ENCODE data around the gene CAB39. TPM values are rescaled to one million over a fixed set of nuclear protein-coding genes. Genes with fewer than 3 reads are reported as not detected.
"Not testable (repeated sequence)": the region's sequence is repeated elsewhere in the genome, so short reads cannot be mapped to it uniquely, and the experiment has no call there.

CAB39 gene
- total RNA-seq, 2 donors from 2014 or later: 32.3 to 34.5 TPM

DNA sequence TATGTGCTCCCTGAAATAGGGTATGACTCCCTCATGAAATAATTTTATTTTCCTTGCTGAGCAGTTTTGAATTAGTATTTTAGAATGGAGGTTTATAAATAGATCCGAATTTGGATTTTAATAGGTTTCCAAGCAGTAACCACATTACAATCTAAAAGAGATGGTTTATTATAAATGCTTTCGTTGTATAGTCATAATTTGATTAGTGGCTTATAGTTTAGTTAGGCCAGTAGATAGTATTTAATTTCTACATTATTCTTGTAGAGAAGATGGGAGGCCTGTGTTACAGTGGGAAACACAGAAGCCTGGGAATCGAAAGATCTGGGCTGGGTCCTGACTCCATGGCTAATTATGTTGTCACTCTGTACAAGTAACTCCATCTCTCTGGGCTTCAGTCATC lies 6.7 kb downstream of the CAB39 start:
- DNase-seq (no peak), ATAC-seq (no peak)
- Histone ChIP-seq H3K9me3 (no peaks in the 10 kb centered on the region), H3K27ac (no peak overlapping the region), H3K27me3 (no peaks in the 10 kb centered on the region), H3K4me3 (no peak overlapping the region), H3K36me3 (replicated peaks in 1 of 2; ENCODE audit: insufficient read depth in 1 of 2, low read depth in 2 of 2) (no peaks in the 10 kb centered on the region), H3K4me1 (peaks cover 25% of the 10 kb centered on the region)
- no peak for TF ChIP-seq POLR2A (IDR thresholded peaks at IDR 0.05)
- TF ChIP-seq, protein P1, sequence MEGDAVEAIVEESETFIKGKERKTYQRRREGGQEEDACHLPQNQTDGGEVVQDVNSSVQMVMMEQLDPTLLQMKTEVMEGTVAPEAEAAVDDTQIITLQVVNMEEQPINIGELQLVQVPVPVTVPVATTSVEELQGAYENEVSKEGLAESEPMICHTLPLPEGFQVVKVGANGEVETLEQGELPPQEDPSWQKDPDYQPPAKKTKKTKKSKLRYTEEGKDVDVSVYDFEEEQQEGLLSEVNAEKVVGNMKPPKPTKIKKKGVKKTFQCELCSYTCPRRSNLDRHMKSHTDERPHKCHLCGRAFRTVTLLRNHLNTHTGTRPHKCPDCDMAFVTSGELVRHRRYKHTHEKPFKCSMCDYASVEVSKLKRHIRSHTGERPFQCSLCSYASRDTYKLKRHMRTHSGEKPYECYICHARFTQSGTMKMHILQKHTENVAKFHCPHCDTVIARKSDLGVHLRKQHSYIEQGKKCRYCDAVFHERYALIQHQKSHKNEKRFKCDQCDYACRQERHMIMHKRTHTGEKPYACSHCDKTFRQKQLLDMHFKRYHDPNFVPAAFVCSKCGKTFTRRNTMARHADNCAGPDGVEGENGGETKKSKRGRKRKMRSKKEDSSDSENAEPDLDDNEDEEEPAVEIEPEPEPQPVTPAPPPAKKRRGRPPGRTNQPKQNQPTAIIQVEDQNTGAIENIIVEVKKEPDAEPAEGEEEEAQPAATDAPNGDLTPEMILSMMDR (IDR thresholded peaks at IDR 0.05): no peak
- intact Hi-C loops (cut with DNase I): no loop called here
- whole genome bisulfite sequencing, 2 donors: 89 to 94% methylated on average over 3 of the region's 3 CpGs

DNA sequence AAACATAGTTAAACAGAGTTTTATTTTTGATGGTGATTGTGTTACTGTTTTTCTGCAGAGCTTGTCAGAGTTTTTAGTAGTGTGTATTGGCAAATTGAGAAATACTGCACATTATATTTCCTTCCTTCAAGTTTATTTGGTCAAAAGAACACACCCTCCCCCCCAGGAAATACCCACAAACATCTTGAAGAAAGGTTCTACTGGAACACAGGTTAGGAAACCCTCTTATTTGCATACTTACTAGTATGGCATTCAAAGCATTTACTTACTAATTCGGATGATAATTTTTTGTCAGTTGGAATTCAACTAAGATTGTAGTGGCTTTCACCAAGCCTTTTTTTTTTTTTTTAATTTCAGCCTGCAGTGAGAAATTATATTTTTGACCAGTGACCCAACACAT lies 9.1 kb downstream of the CAB39 start:
- no peaks in the 10 kb centered on the region for H3K9me3 ChIP-seq
- H3K4me1 ChIP-seq: peaks cover 9% of the 10 kb centered on the region
- no peaks in the 10 kb centered on the region for H3K27me3 ChIP-seq
- no peak for TF ChIP-seq POLR2A (IDR thresholded peaks at IDR 0.05)
- TF ChIP-seq, protein P1 (IDR thresholded peaks at IDR 0.05): no peak
- DNase-seq (no peak), ATAC-seq (no peak)
- WGBS, 2 donors: 50 to 65% methylated on average over 1 of the region's 1 CpG
- intact Hi-C loops (cut with DNase I): no loop called here
- no peak overlapping the region for H3K4me3 ChIP-seq
- no peaks in the 10 kb centered on the region for H3K36me3 ChIP-seq (replicated peaks in 1 of 2; ENCODE audit: insufficient read depth in 1 of 2, low read depth in 2 of 2)
- H3K27ac ChIP-seq: no peak overlapping the region

DNA sequence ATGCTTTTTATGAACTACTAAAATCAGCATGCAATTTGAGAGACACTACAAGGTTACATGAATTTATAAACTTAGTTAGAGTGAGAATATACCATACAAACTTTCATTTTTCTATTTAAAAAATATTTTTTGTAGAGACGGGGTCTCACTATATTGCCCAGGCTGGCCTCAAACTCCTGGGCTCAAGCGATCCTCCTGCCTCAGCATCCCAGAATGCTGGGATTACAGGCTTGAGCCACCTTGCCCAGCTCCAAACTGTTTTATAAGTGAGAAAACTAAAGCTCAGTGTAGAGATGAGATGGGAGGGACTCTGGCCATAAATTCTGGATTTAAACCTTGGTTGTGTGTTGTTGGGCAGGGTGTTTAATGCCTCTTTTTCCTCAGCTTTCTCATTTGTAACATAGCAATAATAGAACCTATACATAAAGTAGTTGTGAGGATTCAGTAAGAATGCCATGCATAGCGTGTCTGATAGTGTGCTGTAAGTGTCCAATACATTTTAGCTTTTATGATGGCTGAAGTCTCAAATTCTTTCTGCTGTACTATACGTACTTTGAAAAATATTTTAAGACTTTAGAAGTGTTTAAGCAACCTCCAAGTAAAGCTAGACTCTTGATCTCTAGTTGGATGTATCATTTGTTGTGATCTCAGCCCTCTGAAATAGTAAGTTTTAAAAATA lies 9.7 kb downstream of the CAB39 start:
- TF ChIP-seq, protein P1 (IDR thresholded peaks at IDR 0.05): no peak
- TF ChIP-seq POLR2A (IDR thresholded peaks at IDR 0.05): no peak
- DNase-seq: no peak
- Histone ChIP-seq H3K4me1 (peaks cover 6% of the 10 kb centered on the region), H3K4me3 (no peak overlapping the region), H3K36me3 (replicated peaks in 1 of 2; ENCODE audit: insufficient read depth in 1 of 2, low read depth in 2 of 2) (no peaks in the 10 kb centered on the region), H3K9me3 (no peaks in the 10 kb centered on the region), H3K27ac (no peak overlapping the region), H3K27me3 (no peaks in the 10 kb centered on the region)
- no peak for ATAC-seq
- whole genome bisulfite sequencing, 2 donors: 88% methylated on average over 4 of the region's 4 CpGs
- intact Hi-C loops (cut with DNase I): no loop called here

DNA sequence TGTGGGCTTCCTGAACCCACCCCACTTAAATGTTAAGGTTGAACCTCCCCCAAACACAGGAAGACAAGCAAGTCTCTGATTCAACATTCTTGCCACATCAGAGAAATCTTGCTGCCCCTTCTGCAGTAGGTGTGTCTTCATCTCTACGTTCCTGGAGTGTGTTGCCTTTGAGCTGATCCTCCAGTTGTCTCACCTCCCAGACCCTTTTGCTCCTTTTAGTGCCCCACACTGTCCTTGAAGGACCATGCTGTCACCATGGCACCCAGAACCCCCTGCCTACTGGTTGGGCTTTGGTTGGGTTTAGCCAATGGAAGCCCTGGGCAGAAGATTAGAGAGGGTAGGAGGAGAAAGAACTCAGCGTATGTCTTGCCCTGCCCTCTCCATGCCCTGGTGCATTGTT lies 10.7 kb downstream of the CAB39 start:
- WGBS, 2 donors: 60 to 78% methylated on average over 2 of the region's 2 CpGs
- Histone ChIP-seq H3K27me3 (no peaks in the 10 kb centered on the region), H3K9me3 (no peaks in the 10 kb centered on the region), H3K36me3 (replicated peaks in 1 of 2; ENCODE audit: insufficient read depth in 1 of 2, low read depth in 2 of 2) (no peaks in the 10 kb centered on the region), H3K4me1 (no peaks in the 10 kb centered on the region), H3K4me3 (no peak overlapping the region), H3K27ac (no peak overlapping the region)
- no peak for ATAC-seq
- TF ChIP-seq, protein P1 (IDR thresholded peaks at IDR 0.05): no peak
- no peak for TF ChIP-seq POLR2A (IDR thresholded peaks at IDR 0.05)
- no peak for DNase-seq
- intact Hi-C loops (cut with DNase I): no loop called here

DNA sequence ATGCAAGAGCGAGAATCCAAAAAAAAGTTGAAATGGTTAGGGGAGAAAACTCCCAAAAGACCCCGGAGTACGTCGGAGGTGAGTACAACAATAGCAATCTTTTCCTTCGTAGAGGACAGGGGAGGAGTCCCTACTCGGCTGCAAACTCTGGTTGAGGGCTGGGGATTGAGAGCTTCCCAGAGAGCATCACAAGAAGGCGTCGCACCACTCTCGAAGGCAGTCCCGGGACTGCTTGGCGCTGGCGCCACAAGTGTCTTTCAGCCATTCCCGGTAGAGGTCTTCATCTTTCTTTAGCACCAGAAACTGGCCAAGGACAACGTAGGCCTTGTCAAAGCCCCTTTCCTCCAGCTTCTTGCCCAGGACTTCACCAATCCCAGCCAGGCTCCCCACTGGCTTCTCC lies 12.3 kb downstream of the CAB39 start:
- ATAC-seq; H3K27me3 ChIP-seq; H3K4me1 ChIP-seq; intact Hi-C loops (cut with DNase I); H3K27ac ChIP-seq; H3K4me3 ChIP-seq; H3K36me3 ChIP-seq (replicated peaks in 1 of 2; ENCODE audit: insufficient read depth in 1 of 2, low read depth in 2 of 2); DNase-seq; H3K9me3 ChIP-seq: not testable (repeated sequence)
- WGBS, 2 donors: 92 to 95% methylated on average over 10 to 14 of the region's 14 CpGs
